ENCODE data around the gene LCN9. TPM values are rescaled to one million over a fixed set of nuclear protein-coding genes. Genes with fewer than 3 reads are reported as not detected.
A peak's percentile ranks its signal among the peaks of the same experiment; 100 is the strongest.

LCN9 gene
- total RNA-seq, 1 experiment from 2014 or later, result 0.52 TPM

DNA sequence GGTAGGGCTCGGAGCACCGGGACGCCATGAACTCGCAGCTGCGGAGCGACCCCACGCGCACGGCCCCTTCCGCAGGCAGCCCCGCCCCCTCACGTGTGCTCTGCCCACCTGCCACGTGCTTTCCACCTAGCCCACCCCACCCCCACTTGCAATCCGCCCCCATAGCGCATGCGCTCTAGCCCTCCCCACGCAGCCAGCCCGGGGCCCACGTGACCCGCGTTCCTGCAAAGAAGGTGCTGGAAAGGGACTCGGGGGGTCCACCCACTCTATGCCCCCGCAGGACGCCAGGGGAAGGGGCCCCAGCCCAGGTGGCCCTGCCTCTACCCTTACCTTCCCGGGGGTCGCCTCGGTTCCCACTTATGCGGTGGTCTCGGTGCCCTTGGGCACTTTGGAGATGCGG is 36.3 kb downstream of the LCN9 start, which contains the start of gene SOHLH1:
SOHLH1 (minus strand) TSS at position 42 of the 400 bp plus-strand sequence; CDS start at position 28, 14 bp downstream.
- H3K9me3 Mint-ChIP-seq, result no peaks in the 10 kb centered on the region
- Histone ChIP-seq H2AK5ac (ENCODE audit: insufficient read length, low read length) (no peak within 1 kb of the TSS), H3K9ac (ENCODE audit: extremely low read depth, insufficient read length, low read length) (no peak within 1 kb of the TSS), H3K79me1 (ENCODE audit: insufficient read depth, low read depth, low read length, poor library complexity, severe bottlenecking) (no peaks in the 10 kb centered on the region), H4K20me1 (ENCODE audit: control insufficient read depth, insufficient read depth, insufficient read length) (no peaks in the 10 kb centered on the region), H2AFZ (ENCODE audit: low read length) (no peak within 1 kb of the TSS), H3K14ac (ENCODE audit: insufficient read depth, low read length) (peak within 1 kb of the TSS; percentile 27; the same call in 1 of the 2 replicates), H3K9me3 (ENCODE audit: control insufficient read depth, low read depth, low read length) (no peaks in the 10 kb centered on the region), H2BK15ac (ENCODE audit: low read depth, low read length) (no peak within 1 kb of the TSS), H4K91ac (ENCODE audit: insufficient read length, low read depth, low read length) (no peak within 1 kb of the TSS), H2BK12ac (ENCODE audit: insufficient read length, low read depth, low read length) (no peak within 1 kb of the TSS), H4K5ac (ENCODE audit: insufficient read length, low read depth, low read length) (no peak within 1 kb of the TSS), H2BK20ac (ENCODE audit: low read depth, low read length, poor library complexity, severe bottlenecking) (no peak within 1 kb of the TSS), H3K4me1 (ENCODE audit: insufficient read depth, low read length) (no peaks in the 10 kb centered on the region), H4K8ac (replicated peaks; ENCODE audit: insufficient read length, low read depth, low read length) (no peak within 1 kb of the TSS), H2BK120ac (ENCODE audit: low read depth, low read length, poor library complexity, severe bottlenecking) (no peak within 1 kb of the TSS), H3K79me2 (ENCODE audit: insufficient read depth, low read length) (no peaks in the 10 kb centered on the region), H2BK5ac (ENCODE audit: insufficient read length, low read length) (no peak within 1 kb of the TSS), H3K4ac (ENCODE audit: low read depth, low read length) (no peak within 1 kb of the TSS), H3K23ac (ENCODE audit: insufficient read length, low read depth, low read length) (no peak within 1 kb of the TSS), H3K27ac (ENCODE audit: insufficient read length, low read depth, low read length) (no peak within 1 kb of the TSS), H3T11ph (ENCODE audit: low read length) (no peak within 1 kb of the TSS), H3K23me2 (ENCODE audit: insufficient read length, low read depth, low read length, poor library complexity, severe bottlenecking) (no peaks in the 10 kb centered on the region), H3K4me2 (ENCODE audit: insufficient read depth, insufficient read length, low read length) (no peak within 1 kb of the TSS), H3K27me3 (ENCODE audit: insufficient read depth, low read length) (no peaks in the 10 kb centered on the region; the same call in 1 of the 2 replicates), H3K56ac (ENCODE audit: insufficient read length, low read depth, low read length) (no peak within 1 kb of the TSS), H3K18ac (ENCODE audit: insufficient read length, low read depth, low read length) (no peak within 1 kb of the TSS)
- peaks cover 2 to 4% of the 10 kb centered on the region in 2 experiments; a peak in 3 of 4 replicates for H3K4me1 Mint-ChIP-seq
- TF ChIP-seq, protein P1, sequence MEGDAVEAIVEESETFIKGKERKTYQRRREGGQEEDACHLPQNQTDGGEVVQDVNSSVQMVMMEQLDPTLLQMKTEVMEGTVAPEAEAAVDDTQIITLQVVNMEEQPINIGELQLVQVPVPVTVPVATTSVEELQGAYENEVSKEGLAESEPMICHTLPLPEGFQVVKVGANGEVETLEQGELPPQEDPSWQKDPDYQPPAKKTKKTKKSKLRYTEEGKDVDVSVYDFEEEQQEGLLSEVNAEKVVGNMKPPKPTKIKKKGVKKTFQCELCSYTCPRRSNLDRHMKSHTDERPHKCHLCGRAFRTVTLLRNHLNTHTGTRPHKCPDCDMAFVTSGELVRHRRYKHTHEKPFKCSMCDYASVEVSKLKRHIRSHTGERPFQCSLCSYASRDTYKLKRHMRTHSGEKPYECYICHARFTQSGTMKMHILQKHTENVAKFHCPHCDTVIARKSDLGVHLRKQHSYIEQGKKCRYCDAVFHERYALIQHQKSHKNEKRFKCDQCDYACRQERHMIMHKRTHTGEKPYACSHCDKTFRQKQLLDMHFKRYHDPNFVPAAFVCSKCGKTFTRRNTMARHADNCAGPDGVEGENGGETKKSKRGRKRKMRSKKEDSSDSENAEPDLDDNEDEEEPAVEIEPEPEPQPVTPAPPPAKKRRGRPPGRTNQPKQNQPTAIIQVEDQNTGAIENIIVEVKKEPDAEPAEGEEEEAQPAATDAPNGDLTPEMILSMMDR (conservative IDR thresholded peaks at IDR 0.05), result no peak
- no peaks in the 10 kb centered on the region for H3K36me3 Mint-ChIP-seq (ENCODE audit: insufficient read depth in 1 of 3, low read depth in 3 of 3)
- no peak within 1 kb of the TSS for H3K4me3 Mint-ChIP-seq
- no peak for DNase-seq
- H3K27ac Mint-ChIP-seq, result no peak within 1 kb of the TSS
- H3K27me3 Mint-ChIP-seq (ENCODE audit: low read depth), result peaks cover 17% of the 10 kb centered on the region
- no CpG with 5 or more reads among the region's 30 CpGs for WGBS (ENCODE audit: extremely low coverage, insufficient read length, low lambda C conversion rate)
